Gastroesophageal sphincter (tissue), 3 donors: Measurements from ENCODE around the gene TNS1.

ENCODE experiments used
- CTCF ChIP-seq, 4 experiments: fragments of 200-600 bp in 2 of 4; fragments of 450-650 bp in 2 of 4; sonication (generic) in 1 of 4; IDR thresholded peaks; one replicate each; pipeline ENCODE4 v1.5.1; 2017 to 2019; ENCODE audit warnings: antibody characterized with exemption in 4 of 4, mild to moderate bottlenecking in 2 of 4, moderate library complexity in 2 of 4
- EP300 ChIP-seq: sonication (generic); formaldehyde crosslinking; IDR thresholded peaks from one replicate; pipeline ENCODE4 v1.6.1; 2017; ENCODE audit warnings: antibody characterized with exemption, mild to moderate bottlenecking
- POLR2A ChIP-seq, 2 donors: fragments of 450-650 bp; IDR thresholded peaks; one replicate each; pipeline ENCODE4 v1.6.1; 2017; ENCODE audit warnings: antibody characterized with exemption in 2 of 2, mild to moderate bottlenecking in 2 of 2, moderate library complexity in 1 of 2

GRCh38 chr2:217801115-217801531 lies 201.7 kb downstream of the TNS1 start:
- no peak for TF ChIP-seq POLR2A (IDR thresholded peaks at IDR 0.05)
- TF ChIP-seq CTCF (IDR thresholded peaks at IDR 0.05), result no peak
- TF ChIP-seq EP300, result no peak
